Neural cell (in vitro differentiated cells): ENCODE measurements around the gene MAP4K5. TPM values are rescaled to one million over a fixed set of nuclear protein-coding genes. Genes with fewer than 3 reads are reported as not detected.

ENCODE experiments used
- H2AFZ ChIP-seq: fragments of 200-600, 300-800 bp; sonication (generic), shearing (Covaris generic); 2 replicates; pipeline ENCODE4 v1.6.0; 2014; ENCODE audit warnings: low read depth, mild to moderate bottlenecking, antibody characterized with exemption, low read length, moderate library complexity
- H3F3A ChIP-seq: fragments of 200-600 bp; shearing (Covaris generic); 2 replicates; pipeline ENCODE4 v1.6.1; 2016; ENCODE audit warnings: mild to moderate bottlenecking, moderate library complexity, mixed read lengths, antibody characterized with exemption, low read length; ENCODE audit not compliant: insufficient read depth, poor library complexity, severe bottlenecking
- H3K27ac ChIP-seq: fragments of 200-600, 300-800 bp; sonication (generic), shearing (Covaris generic); 2 replicates; pipeline ENCODE4 v1.5.1; 2014; ENCODE audit warnings: mild to moderate bottlenecking, low read length, moderate library complexity
- H3K27me3 ChIP-seq: fragments of 300-800, 200-600 bp; sonication (generic), shearing (Covaris generic); 2 replicates; pipeline ENCODE4 v1.6.0; 2014; ENCODE audit warnings: mild to moderate bottlenecking, low read depth, low read length, moderate library complexity; ENCODE audit not compliant: insufficient read depth
- H3K36me3 ChIP-seq: fragments of 300-800, 200-600 bp; sonication (generic), shearing (Covaris generic); 2 replicates; pipeline ENCODE4 v1.5.1; 2014; ENCODE audit warnings: mild to moderate bottlenecking, antibody characterized with exemption, low read length, moderate library complexity; ENCODE audit not compliant: insufficient read depth
- H3K4me2 ChIP-seq: fragments of 300-800, 200-600 bp; sonication (generic), shearing (Covaris generic); 2 replicates; pipeline ENCODE4 v1.6.0; 2014; ENCODE audit warnings: mild to moderate bottlenecking, low read length
- H3K4me3 ChIP-seq: fragments of 300-800, 200-600 bp; sonication (generic), shearing (Covaris generic); 2 replicates; pipeline ENCODE4 v1.5.1; 2014; ENCODE audit warnings: mild to moderate bottlenecking, low read length, moderate library complexity
- H3K79me2 ChIP-seq: fragments of 200-600 bp; shearing (Covaris generic); replicated peaks from 2 replicates; pipeline ENCODE4 v1.6.0; 2014; ENCODE audit warnings: mild to moderate bottlenecking, low read length, moderate library complexity; ENCODE audit not compliant: insufficient read depth
- H3K9ac ChIP-seq: fragments of 300-800, 200-600 bp; sonication (generic), shearing (Covaris generic); 2 replicates; pipeline ENCODE4 v1.6.1; 2016; ENCODE audit warnings: mild to moderate bottlenecking, low read length, mixed read lengths
- H3K9me2 ChIP-seq: fragments of 200-600 bp; shearing (Covaris generic); 2 replicates; pipeline ENCODE4 v1.6.1; 2016; ENCODE audit warnings: mild to moderate bottlenecking, low read length, mixed read lengths; ENCODE audit not compliant: insufficient read depth
- H3K9me3 ChIP-seq: fragments of 200-600, 300-800 bp; sonication (generic), shearing (Covaris generic); 2 replicates; pipeline ENCODE4 v1.6.1; 2016; ENCODE audit warnings: mild to moderate bottlenecking, mixed run types, low read length, moderate library complexity, mixed read lengths
- H4K20me1 ChIP-seq: fragments of 200-600 bp; shearing (Covaris generic); 2 replicates; pipeline ENCODE4 v1.6.1; 2016; ENCODE audit warnings: mild to moderate bottlenecking, mixed run types; ENCODE audit not compliant: insufficient read depth
- EP300 ChIP-seq: fragments of 450-650 bp; conservative IDR thresholded peaks from 2 replicates; pipeline ENCODE4 v1.6.1; 2014; ENCODE audit warnings: antibody characterized with exemption, mild to moderate bottlenecking, moderate library complexity; ENCODE audit not compliant: poor library complexity, severe bottlenecking
- EZH2 ChIP-seq: fragments of 200-600, 300-800 bp; shearing (Covaris generic), sonication (generic); IDR thresholded peaks from 2 replicates; pipeline ENCODE4 v1.6.1; 2014; ENCODE audit warnings: antibody characterized with exemption, low read length, borderline replicate concordance, mild to moderate bottlenecking; ENCODE audit not compliant: insufficient read depth, poor library complexity, severe bottlenecking
- MXI1 ChIP-seq: fragments of 450-650 bp; conservative IDR thresholded peaks from 2 replicates; pipeline ENCODE4 v1.6.1; 2014; ENCODE audit warnings: antibody characterized with exemption, mild to moderate bottlenecking; ENCODE audit not compliant: poor library complexity, severe bottlenecking
- POLR2AphosphoS5 ChIP-seq: IDR thresholded peaks from 2 replicates; pipeline ENCODE4 v1.6.1; 2012
- RAD21 ChIP-seq: fragments of 450-650 bp; conservative IDR thresholded peaks from 2 replicates; pipeline ENCODE4 v1.6.1; 2014; ENCODE audit warnings: antibody characterized with exemption, mild to moderate bottlenecking, moderate library complexity
- SMC3 ChIP-seq: fragments of 450-650 bp; conservative IDR thresholded peaks from 2 replicates; pipeline ENCODE4 v1.6.1; 2014; ENCODE audit warnings: antibody characterized with exemption, mild to moderate bottlenecking, moderate library complexity; ENCODE audit not compliant: poor library complexity
- TAF1 ChIP-seq: IDR thresholded peaks from 2 replicates; pipeline ENCODE4 v1.6.1; 2012; ENCODE audit warnings: low read depth
- polyA plus RNA-seq: library from polyadenylated mRNA; depleted of rRNA; stranded (reverse); fragments of >200 nt; gene quantifications from 2 replicates; pipeline ENCODE4 v1.2.3, GENCODE V29; 2014
- TF ChIP-seq, protein P1 (sequence below): fragments of 450-650 bp; IDR thresholded peaks from 2 replicates; pipeline ENCODE4 v1.5.1; 2014; ENCODE audit warnings: antibody characterized with exemption, mild to moderate bottlenecking, moderate library complexity; ENCODE audit not compliant: poor library complexity, severe bottlenecking
- TF ChIP-seq, protein P2 (sequence below): IDR thresholded peaks from 2 replicates; pipeline ENCODE4 v1.6.1; 2012; ENCODE audit warnings: borderline replicate concordance

MAP4K5 gene
- polyA plus RNA-seq, 1 donor from 2014 or later: 148 TPM

DNA sequence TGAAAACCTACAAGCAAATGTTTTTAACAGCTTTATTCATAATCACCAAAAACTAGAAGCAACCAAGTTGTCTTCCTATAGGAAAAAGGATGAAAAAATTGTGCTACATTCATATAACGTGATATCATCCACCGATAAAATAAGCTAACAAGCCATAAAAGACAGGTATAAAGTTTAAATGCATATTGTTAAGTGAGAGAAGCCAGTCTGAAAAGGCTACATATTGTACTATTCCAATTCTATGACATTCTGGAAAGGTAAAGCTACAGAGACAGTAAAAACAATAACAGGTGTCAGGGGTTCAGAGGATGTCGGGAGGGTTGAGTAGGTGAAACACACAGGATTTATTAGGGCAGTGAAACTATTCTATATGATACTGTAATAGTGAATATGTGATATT, 158.4 kb downstream of the MAP4K5 start:
- Histone ChIP-seq H3K27ac (no peak overlapping the region), H3K79me2 (no peaks in the 10 kb centered on the region), H4K20me1 (no peaks in the 10 kb centered on the region), H3K9ac (no peak overlapping the region), H2AFZ (no peak overlapping the region), H3K4me3 (no peak overlapping the region), H3K9me3 (no peaks in the 10 kb centered on the region), H3F3A (no peaks in the 10 kb centered on the region), H3K36me3 (no peaks in the 10 kb centered on the region), H3K27me3 (no peaks in the 10 kb centered on the region), H3K4me2 (no peak overlapping the region), H3K9me2 (no peaks in the 10 kb centered on the region)
- TF ChIP-seq SMC3 (no peak), EP300 (no peak), EZH2 (no peak), POLR2AphosphoS5 (no peak), MXI1 (no peak), TAF1 (no peak), RAD21 (no peak)
- TF ChIP-seq, protein P1, sequence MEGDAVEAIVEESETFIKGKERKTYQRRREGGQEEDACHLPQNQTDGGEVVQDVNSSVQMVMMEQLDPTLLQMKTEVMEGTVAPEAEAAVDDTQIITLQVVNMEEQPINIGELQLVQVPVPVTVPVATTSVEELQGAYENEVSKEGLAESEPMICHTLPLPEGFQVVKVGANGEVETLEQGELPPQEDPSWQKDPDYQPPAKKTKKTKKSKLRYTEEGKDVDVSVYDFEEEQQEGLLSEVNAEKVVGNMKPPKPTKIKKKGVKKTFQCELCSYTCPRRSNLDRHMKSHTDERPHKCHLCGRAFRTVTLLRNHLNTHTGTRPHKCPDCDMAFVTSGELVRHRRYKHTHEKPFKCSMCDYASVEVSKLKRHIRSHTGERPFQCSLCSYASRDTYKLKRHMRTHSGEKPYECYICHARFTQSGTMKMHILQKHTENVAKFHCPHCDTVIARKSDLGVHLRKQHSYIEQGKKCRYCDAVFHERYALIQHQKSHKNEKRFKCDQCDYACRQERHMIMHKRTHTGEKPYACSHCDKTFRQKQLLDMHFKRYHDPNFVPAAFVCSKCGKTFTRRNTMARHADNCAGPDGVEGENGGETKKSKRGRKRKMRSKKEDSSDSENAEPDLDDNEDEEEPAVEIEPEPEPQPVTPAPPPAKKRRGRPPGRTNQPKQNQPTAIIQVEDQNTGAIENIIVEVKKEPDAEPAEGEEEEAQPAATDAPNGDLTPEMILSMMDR: no peak
- TF ChIP-seq, protein P2, sequence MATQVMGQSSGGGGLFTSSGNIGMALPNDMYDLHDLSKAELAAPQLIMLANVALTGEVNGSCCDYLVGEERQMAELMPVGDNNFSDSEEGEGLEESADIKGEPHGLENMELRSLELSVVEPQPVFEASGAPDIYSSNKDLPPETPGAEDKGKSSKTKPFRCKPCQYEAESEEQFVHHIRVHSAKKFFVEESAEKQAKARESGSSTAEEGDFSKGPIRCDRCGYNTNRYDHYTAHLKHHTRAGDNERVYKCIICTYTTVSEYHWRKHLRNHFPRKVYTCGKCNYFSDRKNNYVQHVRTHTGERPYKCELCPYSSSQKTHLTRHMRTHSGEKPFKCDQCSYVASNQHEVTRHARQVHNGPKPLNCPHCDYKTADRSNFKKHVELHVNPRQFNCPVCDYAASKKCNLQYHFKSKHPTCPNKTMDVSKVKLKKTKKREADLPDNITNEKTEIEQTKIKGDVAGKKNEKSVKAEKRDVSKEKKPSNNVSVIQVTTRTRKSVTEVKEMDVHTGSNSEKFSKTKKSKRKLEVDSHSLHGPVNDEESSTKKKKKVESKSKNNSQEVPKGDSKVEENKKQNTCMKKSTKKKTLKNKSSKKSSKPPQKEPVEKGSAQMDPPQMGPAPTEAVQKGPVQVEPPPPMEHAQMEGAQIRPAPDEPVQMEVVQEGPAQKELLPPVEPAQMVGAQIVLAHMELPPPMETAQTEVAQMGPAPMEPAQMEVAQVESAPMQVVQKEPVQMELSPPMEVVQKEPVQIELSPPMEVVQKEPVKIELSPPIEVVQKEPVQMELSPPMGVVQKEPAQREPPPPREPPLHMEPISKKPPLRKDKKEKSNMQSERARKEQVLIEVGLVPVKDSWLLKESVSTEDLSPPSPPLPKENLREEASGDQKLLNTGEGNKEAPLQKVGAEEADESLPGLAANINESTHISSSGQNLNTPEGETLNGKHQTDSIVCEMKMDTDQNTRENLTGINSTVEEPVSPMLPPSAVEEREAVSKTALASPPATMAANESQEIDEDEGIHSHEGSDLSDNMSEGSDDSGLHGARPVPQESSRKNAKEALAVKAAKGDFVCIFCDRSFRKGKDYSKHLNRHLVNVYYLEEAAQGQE: no peak

GRCh38 chr14:50371546-50371945, 160.8 kb downstream of the MAP4K5 start:
- H3K4me2 ChIP-seq: no peak overlapping the region
- no peaks in the 10 kb centered on the region for H3F3A ChIP-seq
- no peaks in the 10 kb centered on the region for H3K79me2 ChIP-seq
- H3K9me2 ChIP-seq: no peaks in the 10 kb centered on the region
- no peak overlapping the region for H2AFZ ChIP-seq
- H3K27ac ChIP-seq: no peak overlapping the region
- no peaks in the 10 kb centered on the region for H4K20me1 ChIP-seq
- H3K9ac ChIP-seq: no peak overlapping the region
- TF ChIP-seq, protein P1: no peak
- TF ChIP-seq, protein P2: no peak
- TF ChIP-seq TAF1 (no peak), SMC3 (no peak), MXI1 (no peak), POLR2AphosphoS5 (no peak), EZH2 (no peak), RAD21 (no peak), EP300 (no peak)
- no peaks in the 10 kb centered on the region for H3K36me3 ChIP-seq
- no peaks in the 10 kb centered on the region for H3K9me3 ChIP-seq
- H3K27me3 ChIP-seq: no peaks in the 10 kb centered on the region
- no peak overlapping the region for H3K4me3 ChIP-seq
